Measurements from ENCODE around the gene ABL2.

Gene ABL2

DNA sequence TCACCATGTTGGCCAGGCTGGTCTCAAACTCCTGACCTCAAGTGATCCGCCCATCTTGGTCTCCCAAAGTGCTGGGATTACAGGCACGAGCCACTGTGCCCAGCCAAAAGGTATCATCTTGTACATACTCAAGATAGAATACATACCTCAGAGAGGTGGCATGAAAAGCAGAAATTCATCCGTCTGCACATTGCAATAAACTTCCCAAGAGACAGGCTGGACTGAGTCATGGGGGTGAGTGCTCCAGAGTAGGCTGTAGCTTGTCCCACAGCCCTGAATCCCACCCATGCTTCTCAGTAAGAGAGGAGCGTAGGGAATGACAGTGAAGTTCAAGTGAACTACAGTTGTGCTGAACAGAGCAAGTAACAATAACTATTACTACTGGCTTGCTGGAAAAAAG lies 127.9 kb downstream of the ABL2 start:
- H3K9me3 ChIP-seq (replicated peaks; ENCODE audit: low read length): no peaks in the 10 kb centered on the region
- H3K36me3 ChIP-seq (ENCODE audit: insufficient read depth, low read length): peaks cover 87% of the 10 kb centered on the region

GRCh38 chr1:179099891-179100290 lies 129.6 kb downstream of the ABL2 start:
- H3K9me3 ChIP-seq (replicated peaks; ENCODE audit: low read length): no peaks in the 10 kb centered on the region
- no peaks in the 10 kb centered on the region for H3K4me1 ChIP-seq (ENCODE audit: control insufficient read depth, insufficient read depth, low read length)
- no peak overlapping the region for H3K4me2 ChIP-seq (ENCODE audit: low read length)
- H3K9ac ChIP-seq (ENCODE audit: low read depth, low read length): no peak overlapping the region
- no peak overlapping the region for H3K4me3 ChIP-seq (ENCODE audit: low read length)
- H3K36me3 ChIP-seq (ENCODE audit: insufficient read depth, low read length): peaks cover 87% of the 10 kb centered on the region
- no peaks in the 10 kb centered on the region for H3K27me3 ChIP-seq (ENCODE audit: control insufficient read depth, insufficient read depth, low read length)

More for the DNA sequence above, 127.9 kb downstream of the ABL2 start:
- H3K9ac ChIP-seq (ENCODE audit: low read depth, low read length): no peak overlapping the region
- no peak overlapping the region for H3K4me3 ChIP-seq (ENCODE audit: low read length)
- no peak overlapping the region for H3K4me2 ChIP-seq (ENCODE audit: low read length)
- peaks cover 3% of the 10 kb centered on the region for H3K4me1 ChIP-seq (ENCODE audit: control insufficient read depth, insufficient read depth, low read length)
- no peaks in the 10 kb centered on the region for H3K27me3 ChIP-seq (ENCODE audit: control insufficient read depth, insufficient read depth, low read length)

- Histone ChIP-seq H3K36me3 (ENCODE audit: insufficient read depth, low read length) (peaks cover 93% of the 10 kb centered on the region), H3K9me3 (replicated peaks; ENCODE audit: low read length) (no peaks in the 10 kb centered on the region), H3K27me3 (ENCODE audit: control insufficient read depth, insufficient read depth, low read length) (no peaks in the 10 kb centered on the region), H3K4me1 (ENCODE audit: control insufficient read depth, insufficient read depth, low read length) (peaks cover 15% of the 10 kb centered on the region), H3K9ac (ENCODE audit: low read depth, low read length) (no peak overlapping the region), H3K4me3 (ENCODE audit: low read length) (no peak overlapping the region), H3K4me2 (ENCODE audit: low read length) (no peak overlapping the region)
Observed at GRCh38 chr1:179095924-179096323, 133.6 kb downstream of the ABL2 start.

GRCh38 chr1:179095377-179095776 lies 134.1 kb downstream of the ABL2 start:
- Histone ChIP-seq H3K27me3 (ENCODE audit: control insufficient read depth, insufficient read depth, low read length) (no peaks in the 10 kb centered on the region), H3K36me3 (ENCODE audit: insufficient read depth, low read length) (peaks cover 93% of the 10 kb centered on the region)

GRCh38 chr1:179094818-179095217 lies 134.7 kb downstream of the ABL2 start:
- H3K36me3 ChIP-seq (ENCODE audit: insufficient read depth, low read length): peaks cover 91% of the 10 kb centered on the region

More at GRCh38 chr1:179095377-179095776, 134.1 kb downstream of the ABL2 start:
- no peak overlapping the region for H3K4me2 ChIP-seq (ENCODE audit: low read length)
- H3K4me1 ChIP-seq (ENCODE audit: control insufficient read depth, insufficient read depth, low read length): peaks cover 20% of the 10 kb centered on the region
- H3K4me3 ChIP-seq (ENCODE audit: low read length): no peak overlapping the region
- H3K9me3 ChIP-seq (replicated peaks; ENCODE audit: low read length): no peaks in the 10 kb centered on the region
- no peak overlapping the region for H3K9ac ChIP-seq (ENCODE audit: low read depth, low read length)

DNA sequence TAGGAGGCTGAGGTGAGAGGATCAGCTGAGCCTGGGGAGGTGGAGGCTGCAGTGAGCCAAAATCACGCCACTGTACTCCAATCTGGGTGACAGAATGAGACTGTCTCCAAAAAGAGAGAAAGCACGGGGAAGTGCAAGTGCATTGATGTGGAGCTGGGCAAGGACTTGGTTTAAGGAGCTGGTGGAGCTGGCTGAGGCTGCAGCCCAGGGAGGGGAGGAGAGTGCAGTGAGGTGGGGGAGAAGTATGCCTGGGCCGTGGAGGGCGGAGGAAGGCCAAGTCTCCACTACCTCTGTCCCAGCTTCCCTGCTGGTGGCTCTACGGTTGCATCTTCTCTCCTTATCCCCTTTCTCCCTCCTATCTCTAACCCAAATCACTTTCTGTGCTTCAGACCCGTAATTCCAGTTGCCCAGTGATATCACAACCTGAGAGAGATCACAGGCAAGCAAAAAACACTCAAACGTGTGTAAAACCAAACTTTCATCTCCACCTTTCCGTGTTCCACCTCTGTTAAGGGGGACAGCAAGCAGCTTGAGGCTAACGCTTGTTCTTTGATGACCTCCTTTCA lies 136.5 kb downstream of the ABL2 start:
- H3K27me3 ChIP-seq (ENCODE audit: control insufficient read depth, insufficient read depth, low read length): no peaks in the 10 kb centered on the region
- peaks cover 23% of the 10 kb centered on the region for H3K4me1 ChIP-seq (ENCODE audit: control insufficient read depth, insufficient read depth, low read length)
- no peaks in the 10 kb centered on the region for H3K9me3 ChIP-seq (replicated peaks; ENCODE audit: low read length)
- H3K36me3 ChIP-seq (ENCODE audit: insufficient read depth, low read length): peaks cover 91% of the 10 kb centered on the region
- no peak overlapping the region for H3K4me2 ChIP-seq (ENCODE audit: low read length)
- no peak overlapping the region for H3K4me3 ChIP-seq (ENCODE audit: low read length)
- H3K9ac ChIP-seq (ENCODE audit: low read depth, low read length): no peak overlapping the region

More at GRCh38 chr1:179094818-179095217, 134.7 kb downstream of the ABL2 start:
- H3K4me1 ChIP-seq (ENCODE audit: control insufficient read depth, insufficient read depth, low read length): peaks cover 23% of the 10 kb centered on the region
- H3K27me3 ChIP-seq (ENCODE audit: control insufficient read depth, insufficient read depth, low read length): no peaks in the 10 kb centered on the region
- no peak overlapping the region for H3K4me2 ChIP-seq (ENCODE audit: low read length)
- no peak overlapping the region for H3K4me3 ChIP-seq (ENCODE audit: low read length)
- no peak overlapping the region for H3K9ac ChIP-seq (ENCODE audit: low read depth, low read length)
- no peaks in the 10 kb centered on the region for H3K9me3 ChIP-seq (replicated peaks; ENCODE audit: low read length)

DNA sequence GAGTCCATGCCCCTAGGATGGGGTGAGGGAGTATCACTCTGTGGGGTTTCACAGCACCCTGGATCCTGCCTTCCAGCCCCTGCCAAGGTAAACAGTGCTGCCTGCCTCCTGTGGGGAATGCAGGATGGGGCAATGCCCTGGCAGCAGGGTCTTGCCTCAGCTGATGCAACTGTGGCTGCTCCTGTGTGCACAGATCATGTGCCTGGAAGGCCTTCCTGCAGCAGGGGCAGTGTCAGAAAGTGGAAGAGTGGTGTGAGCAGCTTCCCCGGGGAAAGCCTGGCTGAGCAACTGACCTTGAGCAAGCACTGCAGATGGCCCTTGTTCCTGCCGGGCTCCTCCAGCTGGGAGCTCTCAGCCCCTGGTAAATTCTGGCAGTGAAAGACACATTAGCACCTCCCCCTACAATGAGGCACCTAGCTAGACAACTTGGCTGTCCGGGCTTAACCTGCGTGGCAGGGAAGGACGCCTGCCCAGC lies 137.7 kb downstream of the ABL2 start:
- H3K36me3 ChIP-seq (ENCODE audit: insufficient read depth, low read length): peaks cover 78% of the 10 kb centered on the region

DNA sequence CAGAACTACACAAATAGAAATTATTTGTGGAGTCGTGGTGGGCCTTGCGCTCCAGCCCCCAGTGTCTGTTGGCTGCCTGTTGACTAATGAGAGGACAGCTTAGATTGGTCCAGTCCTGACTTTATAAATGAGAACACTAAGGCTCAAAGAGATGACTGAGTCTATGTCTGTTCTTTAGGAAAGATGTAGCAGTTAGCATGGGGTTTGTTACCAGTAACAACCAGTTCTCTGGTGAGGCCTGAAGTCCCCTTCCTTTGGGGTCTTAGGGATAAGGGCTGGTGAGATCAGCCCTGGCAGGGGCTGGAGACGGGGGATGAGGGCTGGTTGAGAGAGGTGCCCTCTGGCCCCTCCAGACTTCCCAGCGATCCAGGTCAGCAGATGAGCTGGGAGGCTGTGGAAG lies 138.6 kb downstream of the ABL2 start:
- H3K4me2 ChIP-seq (ENCODE audit: low read length): no peak overlapping the region
- peaks cover 71% of the 10 kb centered on the region for H3K36me3 ChIP-seq (ENCODE audit: insufficient read depth, low read length)
- peaks cover 23% of the 10 kb centered on the region for H3K4me1 ChIP-seq (ENCODE audit: control insufficient read depth, insufficient read depth, low read length)
- H3K27me3 ChIP-seq (ENCODE audit: control insufficient read depth, insufficient read depth, low read length): no peaks in the 10 kb centered on the region
- no peak overlapping the region for H3K4me3 ChIP-seq (ENCODE audit: low read length)
- no peaks in the 10 kb centered on the region for H3K9me3 ChIP-seq (replicated peaks; ENCODE audit: low read length)
- H3K9ac ChIP-seq (ENCODE audit: low read depth, low read length): no peak overlapping the region

More for the DNA sequence above, 137.7 kb downstream of the ABL2 start:
- no peak overlapping the region for H3K4me3 ChIP-seq (ENCODE audit: low read length)
- no peak overlapping the region for H3K9ac ChIP-seq (ENCODE audit: low read depth, low read length)
- peaks cover 23% of the 10 kb centered on the region for H3K4me1 ChIP-seq (ENCODE audit: control insufficient read depth, insufficient read depth, low read length)
- no peaks in the 10 kb centered on the region for H3K27me3 ChIP-seq (ENCODE audit: control insufficient read depth, insufficient read depth, low read length)
- no peaks in the 10 kb centered on the region for H3K9me3 ChIP-seq (replicated peaks; ENCODE audit: low read length)
- no peak overlapping the region for H3K4me2 ChIP-seq (ENCODE audit: low read length)

DNA sequence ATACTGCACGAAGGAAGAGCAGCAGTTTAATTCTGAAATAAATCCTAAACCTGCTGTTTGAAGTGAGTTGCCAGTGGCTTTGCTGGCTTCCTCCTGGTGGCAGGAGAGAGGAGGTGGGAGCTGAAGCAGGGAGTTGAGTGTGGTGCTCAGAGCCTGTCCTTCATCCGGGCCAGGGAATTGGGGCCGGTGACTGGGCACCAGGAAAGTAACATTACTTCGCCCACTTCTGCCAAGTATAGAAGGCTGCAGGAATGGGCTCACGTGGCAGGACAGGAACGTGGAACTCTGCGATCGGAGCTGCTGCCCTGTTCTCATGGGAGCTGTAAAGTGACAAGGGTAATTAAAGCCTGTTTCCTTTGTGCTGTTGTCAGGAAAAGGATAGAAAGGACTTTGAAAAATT lies 139.0 kb downstream of the ABL2 start:
- peaks cover 71% of the 10 kb centered on the region for H3K36me3 ChIP-seq (ENCODE audit: insufficient read depth, low read length)

DNA sequence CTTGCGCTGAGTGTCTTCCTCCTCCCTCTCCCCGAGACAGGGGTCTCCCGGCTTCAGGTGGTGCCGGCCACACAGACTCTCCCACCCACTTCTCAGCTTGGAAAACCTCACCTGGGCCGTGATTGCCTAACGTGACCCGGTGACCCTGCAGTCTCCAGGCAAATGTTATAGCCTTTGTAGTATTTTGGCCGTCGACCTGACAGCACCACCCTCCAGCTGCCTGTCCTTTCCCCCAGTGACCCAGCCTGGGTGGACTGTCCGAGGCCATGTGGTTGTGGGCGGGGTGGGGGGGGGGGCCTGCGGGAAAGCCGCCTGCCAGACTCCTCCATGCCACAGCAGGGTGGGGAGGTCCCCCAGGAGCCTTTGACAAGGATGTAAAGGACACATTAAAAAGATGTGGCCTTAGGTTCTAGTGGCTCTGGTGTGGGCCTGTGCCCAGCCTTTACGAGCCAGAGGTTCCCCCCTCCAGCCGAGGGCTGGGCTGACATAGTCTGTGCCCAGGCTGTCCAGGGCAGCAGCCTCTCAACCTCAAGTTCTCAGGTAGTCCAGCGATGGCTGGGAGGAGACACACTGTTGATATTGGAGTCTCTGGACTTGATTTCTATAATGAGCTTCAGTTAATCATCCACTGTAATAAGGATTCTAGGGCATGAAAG lies 139.5 kb downstream of the ABL2 start:
- no peak overlapping the region for H3K9ac ChIP-seq (ENCODE audit: low read depth, low read length)
- peaks cover 68% of the 10 kb centered on the region for H3K36me3 ChIP-seq (ENCODE audit: insufficient read depth, low read length)
- no peaks in the 10 kb centered on the region for H3K9me3 ChIP-seq (replicated peaks; ENCODE audit: low read length)
- no peak overlapping the region for H3K4me3 ChIP-seq (ENCODE audit: low read length)
- no peaks in the 10 kb centered on the region for H3K27me3 ChIP-seq (ENCODE audit: control insufficient read depth, insufficient read depth, low read length)
- H3K4me1 ChIP-seq (ENCODE audit: control insufficient read depth, insufficient read depth, low read length): peaks cover 23% of the 10 kb centered on the region
- no peak overlapping the region for H3K4me2 ChIP-seq (ENCODE audit: low read length)

More for the DNA sequence above, 139.0 kb downstream of the ABL2 start:
- peaks cover 23% of the 10 kb centered on the region for H3K4me1 ChIP-seq (ENCODE audit: control insufficient read depth, insufficient read depth, low read length)
- H3K4me2 ChIP-seq (ENCODE audit: low read length): no peak overlapping the region
- H3K27me3 ChIP-seq (ENCODE audit: control insufficient read depth, insufficient read depth, low read length): no peaks in the 10 kb centered on the region
- no peaks in the 10 kb centered on the region for H3K9me3 ChIP-seq (replicated peaks; ENCODE audit: low read length)
- no peak overlapping the region for H3K9ac ChIP-seq (ENCODE audit: low read depth, low read length)
- no peak overlapping the region for H3K4me3 ChIP-seq (ENCODE audit: low read length)

DNA sequence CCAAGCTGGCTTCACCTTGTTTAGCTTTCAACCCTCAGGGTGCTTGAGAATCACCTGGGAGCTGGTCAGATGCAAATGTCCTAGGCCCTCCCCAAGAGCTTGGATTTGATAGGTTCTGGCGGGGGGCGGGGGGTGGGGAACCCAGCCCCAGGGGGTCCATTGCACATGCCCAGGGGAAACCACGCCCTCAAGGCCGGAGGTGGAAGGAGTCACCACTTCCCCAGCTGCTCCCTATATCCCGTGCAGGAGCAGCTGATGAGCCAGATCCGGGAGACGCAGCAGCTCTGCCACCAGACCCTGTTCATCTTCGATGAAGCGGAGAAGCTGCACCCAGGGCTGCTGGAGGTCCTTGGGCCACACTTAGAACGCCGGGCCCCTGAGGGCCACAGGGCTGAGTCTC lies 141.8 kb downstream of the ABL2 start:
- Histone ChIP-seq H3K4me2 (ENCODE audit: low read length) (no peak overlapping the region), H3K9me3 (replicated peaks; ENCODE audit: low read length) (no peaks in the 10 kb centered on the region), H3K27me3 (ENCODE audit: control insufficient read depth, insufficient read depth, low read length) (no peaks in the 10 kb centered on the region), H3K4me3 (ENCODE audit: low read length) (no peak overlapping the region), H3K9ac (ENCODE audit: low read depth, low read length) (no peak overlapping the region), H3K4me1 (ENCODE audit: control insufficient read depth, insufficient read depth, low read length) (peaks cover 34% of the 10 kb centered on the region), H3K36me3 (ENCODE audit: insufficient read depth, low read length) (peaks cover 46% of the 10 kb centered on the region)

DNA sequence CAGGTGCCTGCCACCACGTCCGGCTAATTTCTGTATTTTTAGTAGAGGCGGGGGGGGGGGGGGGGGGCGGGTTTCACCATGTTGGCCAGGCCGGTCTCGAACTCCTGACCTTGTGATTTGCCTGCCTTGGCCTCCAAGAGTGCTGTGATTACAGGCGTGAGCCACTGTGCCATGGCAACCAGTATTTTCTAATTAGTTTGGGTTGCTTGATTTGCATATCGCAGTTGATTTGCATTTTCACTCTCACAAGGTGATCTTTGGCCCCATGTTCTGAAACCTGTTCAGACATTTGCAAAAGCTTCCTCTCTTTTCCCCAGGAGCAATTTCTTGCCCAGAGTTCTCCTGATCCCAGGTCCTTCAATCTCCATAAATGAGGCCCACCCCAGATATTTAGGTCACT lies 145.9 kb downstream of the ABL2 start:
- Histone ChIP-seq H3K9me3 (replicated peaks; ENCODE audit: low read length) (no peaks in the 10 kb centered on the region), H3K36me3 (ENCODE audit: insufficient read depth, low read length) (peaks cover 10% of the 10 kb centered on the region), H3K4me3 (ENCODE audit: low read length) (no peak overlapping the region), H3K4me2 (ENCODE audit: low read length) (peak overlapping the region; percentile 89), H3K4me1 (ENCODE audit: control insufficient read depth, insufficient read depth, low read length) (peaks cover 19% of the 10 kb centered on the region), H3K9ac (ENCODE audit: low read depth, low read length) (no peak overlapping the region), H3K27me3 (ENCODE audit: control insufficient read depth, insufficient read depth, low read length) (no peaks in the 10 kb centered on the region)

Measured in skeletal muscle satellite cell (primary cell).